ENCODE results near the gene CCP110. TPM values are rescaled to one million over a fixed set of nuclear protein-coding genes. Genes with fewer than 3 reads are reported as not detected.

The CCP110 gene
- polyA plus RNA-seq, 1 donor (not counting 4 experiments of a cell fraction or from before 2014, with no cell fraction given): 5.5 TPM

GRCh38 chr16:19559242-19559910 is 35.6 kb downstream of the CCP110 start:
- DNase-seq (ENCODE audit: low read depth, low spot score) (peak; percentile 45), FAIRE-seq (no peak)
- peaks cover 5% of the 10 kb centered on the region for H3K4me1 ChIP-seq (ENCODE audit: control insufficient read depth, extremely low read depth, insufficient read depth, low read length)
- no peak overlapping the region for H3K27ac ChIP-seq (ENCODE audit: control insufficient read depth, insufficient read depth, low read length)
- H3K36me3 ChIP-seq (ENCODE audit: control insufficient read depth in 2 of 2, extremely low read depth in 1 of 2, insufficient read depth in 2 of 2, low read length in 2 of 2): no peaks in the 10 kb centered on the region
- dilution Hi-C loops (cut with MboI; ENCODE audit: extremely low pct_ligation_motif_present, low sequenced_read_pairs): no loop called here
- H3K4me3 ChIP-seq (ENCODE audit: control insufficient read depth in 2 of 3, extremely low read depth in 1 of 3, insufficient read depth in 2 of 3, low read depth in 1 of 3, low read length in 3 of 3): no peak overlapping the region
- no peaks in the 10 kb centered on the region for H3K9me1 ChIP-seq (ENCODE audit: control insufficient read depth, extremely low read depth, insufficient read depth, low read length)
- H3K9me3 ChIP-seq (ENCODE audit: control insufficient read depth, low read depth, low read length): no peaks in the 10 kb centered on the region
- H3K9ac ChIP-seq (ENCODE audit: control insufficient read depth, extremely low read depth, insufficient read depth, low read length): no peak overlapping the region
- H2AFZ ChIP-seq (ENCODE audit: control insufficient read depth, low read length): no peak overlapping the region
- no peaks in the 10 kb centered on the region for H3K27me3 ChIP-seq (ENCODE audit: control insufficient read depth, extremely low read depth, insufficient read depth, low read length)
- no peak overlapping the region for H3K4me2 ChIP-seq (ENCODE audit: control insufficient read depth, extremely low read depth, insufficient read depth, low read depth, low read length)
- H3K79me2 ChIP-seq (ENCODE audit: control insufficient read depth, insufficient read depth, low read length): no peaks in the 10 kb centered on the region
- no peaks in the 10 kb centered on the region for H4K20me1 ChIP-seq (ENCODE audit: control insufficient read depth, extremely low read depth, insufficient read depth, low read length)
- no peak for TF ChIP-seq EZH2 (IDR thresholded peaks at IDR 0.05; ENCODE audit: low read length)
- TF ChIP-seq CTCF (optimal IDR thresholded peaks at IDR 0.05 in 1 of 3, IDR thresholded peaks at IDR 0.05 in 1 of 3, conservative IDR thresholded peaks at IDR 0.05 in 1 of 3; ENCODE audit: extremely low read depth in 1 of 3, insufficient read depth in 2 of 3, low read length in 3 of 3): peak in 2 of 3 experiments; percentile 43 to 46

- peaks cover 0 to 2% of the 10 kb centered on the region in 2 experiments for H3K36me3 ChIP-seq (ENCODE audit: control insufficient read depth in 2 of 2, extremely low read depth in 1 of 2, insufficient read depth in 2 of 2, low read length in 2 of 2)
- no peak overlapping the region for H3K4me2 ChIP-seq (ENCODE audit: control insufficient read depth, extremely low read depth, insufficient read depth, low read depth, low read length)
- H4K20me1 ChIP-seq (ENCODE audit: control insufficient read depth, extremely low read depth, insufficient read depth, low read length): no peaks in the 10 kb centered on the region
- dilution Hi-C loops (cut with MboI; ENCODE audit: extremely low pct_ligation_motif_present, low sequenced_read_pairs): no loop called here
- H3K27me3 ChIP-seq (ENCODE audit: control insufficient read depth, extremely low read depth, insufficient read depth, low read length): no peaks in the 10 kb centered on the region
- H3K79me2 ChIP-seq (ENCODE audit: control insufficient read depth, insufficient read depth, low read length): no peaks in the 10 kb centered on the region
- no peak overlapping the region for H3K9ac ChIP-seq (ENCODE audit: control insufficient read depth, extremely low read depth, insufficient read depth, low read length)
- H3K9me1 ChIP-seq (ENCODE audit: control insufficient read depth, extremely low read depth, insufficient read depth, low read length): no peaks in the 10 kb centered on the region
- no peak overlapping the region for H2AFZ ChIP-seq (ENCODE audit: control insufficient read depth, low read length)
- H3K9me3 ChIP-seq (ENCODE audit: control insufficient read depth, low read depth, low read length): no peaks in the 10 kb centered on the region
- FAIRE-seq: no peak
- no peak overlapping the region for H3K4me3 ChIP-seq (ENCODE audit: control insufficient read depth in 2 of 3, extremely low read depth in 1 of 3, insufficient read depth in 2 of 3, low read depth in 1 of 3, low read length in 3 of 3)
- no peak for DNase-seq (ENCODE audit: low read depth, low spot score)
- no peak overlapping the region for H3K27ac ChIP-seq (ENCODE audit: control insufficient read depth, insufficient read depth, low read length)
- H3K4me1 ChIP-seq (ENCODE audit: control insufficient read depth, extremely low read depth, insufficient read depth, low read length): peaks cover 2% of the 10 kb centered on the region
- TF ChIP-seq CTCF (optimal IDR thresholded peaks at IDR 0.05 in 1 of 3, IDR thresholded peaks at IDR 0.05 in 1 of 3, conservative IDR thresholded peaks at IDR 0.05 in 1 of 3; ENCODE audit: extremely low read depth in 1 of 3, insufficient read depth in 2 of 3, low read length in 3 of 3): no peak
- TF ChIP-seq EZH2 (IDR thresholded peaks at IDR 0.05; ENCODE audit: low read length): no peak
Observed at GRCh38 chr16:19560078-19560477, 36.3 kb downstream of the CCP110 start.
